Lower lobe of right lung (tissue), 2 donors: ENCODE results near the gene CARTPT. TPM values are rescaled to one million over a fixed set of nuclear protein-coding genes. Genes with fewer than 3 reads are reported as not detected.

Experiments
- ATAC-seq, 2 donors: fragments of 200-7000 bp; cut with Tn5 transposase; one replicate each; pipeline ENCODE4 v1.9.1; 2020 to 2022; ENCODE audit warnings: mild to moderate bottlenecking in 2 of 2, moderate library complexity in 2 of 2
- DNase-seq: peaks from one replicate; pipeline ENCODE4 v3.0.0-alpha.2; 2020
- H3K27ac ChIP-seq: fragments of 200-600 bp; one replicate; pipeline ENCODE4 v1.8.0; 2022
- H3K27me3 ChIP-seq: fragments of 200-600 bp; one replicate; pipeline ENCODE4 v1.8.0; 2022; ENCODE audit warnings: low read depth
- H3K36me3 ChIP-seq: fragments of 200-600 bp; one replicate; pipeline ENCODE4 v1.8.0; 2022; ENCODE audit warnings: mild to moderate bottlenecking
- H3K4me1 ChIP-seq: fragments of 200-600 bp; one replicate; pipeline ENCODE4 v1.8.0; 2022
- H3K4me3 ChIP-seq: fragments of 200-600 bp; one replicate; pipeline ENCODE4 v1.8.0; 2022; ENCODE audit warnings: mild to moderate bottlenecking
- H3K9me3 ChIP-seq: fragments of 200-600 bp; one replicate; pipeline ENCODE4 v1.8.0; 2022
- CTCF ChIP-seq: fragments of 200-600 bp; IDR thresholded peaks from one replicate; pipeline ENCODE4 v1.8.0; 2022; ENCODE audit warnings: antibody characterized with exemption, mild to moderate bottlenecking
- intact Hi-C: fragments of 100-400 bp; cut with DNase I; formaldehyde crosslinking; loops from one replicate; pipeline ENCODE4 v1.11.0; 2022
- long read RNA-seq: library from polyadenylated mRNA; unstranded; transcript quantifications from one replicate; pipeline ENCODE4 v2.0.0, GENCODE V29; 2021
- total RNA-seq: library from RNA; stranded (reverse); fragmentation: NEBNext Ultra II Directional; extraction: Animal tissue kit (Norgen Biotek cat#: 25700); gene quantifications from one replicate; pipeline ENCODE4 v1.2.1, GENCODE V29; 2021
- donor health status: DM: no; HTN: yes; CAD: no; lungs with severe emphysema.

CARTPT gene
- not detected for total RNA-seq
- long read RNA-seq, result 0 reads

- ATAC-seq, result peak; percentile 23 to 26
Observed at GRCh38 chr5:71719063-71719964, at the start of gene CARTPT. TSS of gene CARTPT (plus strand) at chr5:71719275. CDS start at chr5:71719294, 19 bp downstream.

GRCh38 chr5:71677977-71678376 lies 41.1 kb upstream of the CARTPT start:
- Histone ChIP-seq H3K27me3 (peaks cover 5% of the 10 kb centered on the region), H3K4me3 (no peak overlapping the region), H3K36me3 (no peaks in the 10 kb centered on the region), H3K27ac (no peak overlapping the region), H3K4me1 (no peaks in the 10 kb centered on the region), H3K9me3 (no peaks in the 10 kb centered on the region)
- DNase-seq, result no peak
- intact Hi-C loops, result no loop called here
- TF ChIP-seq CTCF, result no peak
- no peak for ATAC-seq

More at GRCh38 chr5:71719063-71719964, at the start of gene CARTPT:
- Histone ChIP-seq H3K27me3 (peaks cover 31% of the 10 kb centered on the region), H3K9me3 (no peaks in the 10 kb centered on the region), H3K36me3 (no peaks in the 10 kb centered on the region), H3K27ac (no peak within 1 kb of the TSS), H3K4me1 (no peaks in the 10 kb centered on the region), H3K4me3 (no peak within 1 kb of the TSS)
- no peak for TF ChIP-seq CTCF
- no peak for DNase-seq
- intact Hi-C loops, result no loop called here

- intact Hi-C loops, result no loop called here
- Histone ChIP-seq H3K27ac (no peak overlapping the region), H3K9me3 (no peaks in the 10 kb centered on the region), H3K27me3 (peaks cover 5% of the 10 kb centered on the region), H3K4me1 (no peaks in the 10 kb centered on the region), H3K36me3 (no peaks in the 10 kb centered on the region), H3K4me3 (no peak overlapping the region)
- ATAC-seq (no peak), DNase-seq (no peak)
- no peak for TF ChIP-seq CTCF
Observed at GRCh38 chr5:71679714-71680113, 39.4 kb upstream of the CARTPT start.

GRCh38 chr5:71680510-71680909 lies 38.6 kb upstream of the CARTPT start:
- intact Hi-C loops, result no loop called here
- DNase-seq (no peak), ATAC-seq (no peak)
- TF ChIP-seq CTCF, result no peak
- Histone ChIP-seq H3K9me3 (no peaks in the 10 kb centered on the region), H3K4me1 (no peaks in the 10 kb centered on the region), H3K27ac (no peak overlapping the region), H3K4me3 (no peak overlapping the region), H3K27me3 (peaks cover 5% of the 10 kb centered on the region), H3K36me3 (no peaks in the 10 kb centered on the region)

- DNase-seq, result no peak
- no peaks in the 10 kb centered on the region for H3K4me1 ChIP-seq
- H3K27ac ChIP-seq, result no peak overlapping the region
- H3K36me3 ChIP-seq, result no peaks in the 10 kb centered on the region
- H3K4me3 ChIP-seq, result no peak overlapping the region
- H3K9me3 ChIP-seq, result no peaks in the 10 kb centered on the region
- intact Hi-C loops, result no loop called here
- TF ChIP-seq CTCF, result no peak
- peaks cover 5% of the 10 kb centered on the region for H3K27me3 ChIP-seq
- ATAC-seq, result no peak
Observed at GRCh38 chr5:71681296-71681695, 37.8 kb upstream of the CARTPT start.
